A549 (cell line): ENCODE measurements around the gene GRIK1. TPM values are rescaled to one million over a fixed set of nuclear protein-coding genes. Genes with fewer than 3 reads are reported as not detected.

Experiments
- ATAC-seq, 2 experiments: fragments of 200-7000 bp in 1 of 2; fragments of >200 bp in 1 of 2; cut with Nextera tagmentation in 1 of 2; cut with Tn5 transposase in 1 of 2; 3 replicates each; pipeline versions ENCODE4 v1.8.0 to v1.9.1; 2018 to 2020; ENCODE audit warnings: mild to moderate bottlenecking in 1 of 2, moderate library complexity in 1 of 2
- CTCF ChIA-PET: fragments of 300-600 bp; sonication (Branson Sonifier 250); formaldehyde crosslinking; extraction: SDS; loops from one replicate; lab custom pipeline; 2021; ENCODE audit warnings: antibody characterized with exemption, inconsistent platforms; lab: Yijun Ruan, JAX
- POLR2A ChIA-PET: fragments of 350-600 bp; formaldehyde crosslinking; extraction: SDS; loops from one replicate; lab custom pipeline; 2021; ENCODE audit warnings: antibody characterized with exemption, inconsistent platforms; lab: Yijun Ruan, JAX
- DNase-seq, 2 experiments: peaks; one replicate each; pipeline versions ENCODE4 v3.0.0 to v3.0.0-alpha.2; 2011 to 2016; ENCODE audit warnings: low read depth in 1 of 2, low spot score in 1 of 2
- FAIRE-seq: peaks from 2 replicates; lab custom pipeline; 2011; peaks lifted over from hg19 to GRCh38; lab: Jason Lieb, UNC
- H3K27ac ChIP-seq, 2 experiments: fragments of >200 bp; sonication (Bioruptor Twin); formaldehyde crosslinking; 3 replicates each; pipeline ENCODE4 v1.5.1; 2016 to 2017
- H3K4me1 ChIP-seq: fragments of >200 bp; sonication (Bioruptor Twin); formaldehyde crosslinking; 3 replicates; pipeline ENCODE4 v1.6.1; 2016
- H3K4me2 ChIP-seq: fragments of >200 bp; sonication (Bioruptor Twin); formaldehyde crosslinking; 3 replicates; pipeline ENCODE4 v1.6.1; 2016
- H3K4me3 ChIP-seq: fragments of >200 bp; sonication (Bioruptor Twin); formaldehyde crosslinking; 3 replicates; pipeline ENCODE4 v1.5.1; 2016
- H3K9me3 ChIP-seq: fragments of >200 bp; sonication (Bioruptor Twin); formaldehyde crosslinking; 3 replicates; pipeline ENCODE4 v1.6.1; 2016
- BHLHE40 ChIP-seq: IDR thresholded peaks from 2 replicates; pipeline ENCODE4 v1.6.1; 2012; ENCODE audit warnings: low read depth, low read length, inconsistent platforms
- CBX2 ChIP-seq: fragments of 200-600 bp; sonication (generic); IDR thresholded peaks from 2 replicates; pipeline ENCODE4 v1.6.1; 2016; ENCODE audit warnings: low read depth, mild to moderate bottlenecking, borderline replicate concordance
- CBX8 ChIP-seq: fragments of 200-600 bp; sonication (generic); IDR thresholded peaks from 2 replicates; pipeline ENCODE4 v1.6.1; 2016
- CHD2 ChIP-seq: fragments of 150-350 bp; IDR thresholded peaks from 2 replicates; pipeline ENCODE4 v1.6.1; 2014; ENCODE audit warnings: low read length; ENCODE audit not compliant: partially characterized antibody
- EHF ChIP-seq: fragments of 250-450 bp; sonication (Bioruptor Pico); IDR thresholded peaks from 2 replicates; pipeline ENCODE4 v1.5.0; 2020; ENCODE audit warnings: mild to moderate bottlenecking
- EHMT2 ChIP-seq: fragments of 200-600 bp; sonication (generic); IDR thresholded peaks from 2 replicates; pipeline ENCODE4 v1.6.1; 2016; ENCODE audit warnings: antibody characterized with exemption, low read depth, mild to moderate bottlenecking, moderate library complexity
- EP300 ChIP-seq, 2 experiments: fragments of >200 bp; sonication (Bioruptor Twin); formaldehyde crosslinking; IDR thresholded peaks; 2 replicates in 1 of 2; 3 replicates in 1 of 2; pipeline ENCODE4 v1.6.1; 2016 to 2017
- ESRRA ChIP-seq: fragments of 150-350 bp; IDR thresholded peaks from 2 replicates; pipeline ENCODE4 v1.6.1; 2014; ENCODE audit warnings: mild to moderate bottlenecking, low read length, borderline replicate concordance
- FOSL2 ChIP-seq, 2 experiments: fragments of 450-650 bp in 1 of 2; fragments of >200 bp in 1 of 2; sonication (Bioruptor Twin) in 1 of 2; formaldehyde crosslinking; IDR thresholded peaks; 2 replicates each; pipeline versions ENCODE4 v1.5.0 to v1.6.1; 2016 to 2020; ENCODE audit warnings: mild to moderate bottlenecking in 1 of 2, moderate library complexity in 1 of 2
- FOXS1 ChIP-seq: fragments of 250-450 bp; sonication (Bioruptor Pico); IDR thresholded peaks from 2 replicates; pipeline ENCODE4 v1.5.0; 2020; ENCODE audit warnings: mild to moderate bottlenecking, moderate library complexity
- GATA3 ChIP-seq: IDR thresholded peaks from 2 replicates; pipeline ENCODE4 v1.6.1; 2012; ENCODE audit warnings: borderline replicate concordance
- HDAC2 ChIP-seq: fragments of 200-600 bp; sonication (generic); IDR thresholded peaks from 2 replicates; pipeline ENCODE4 v1.6.1; 2016
- HMGXB4 ChIP-seq: fragments of 250-450 bp; sonication (Bioruptor Pico); IDR thresholded peaks from 2 replicates; pipeline ENCODE4 v1.5.0; 2021; ENCODE audit warnings: mild to moderate bottlenecking, moderate library complexity, borderline replicate concordance
- JUNB ChIP-seq: fragments of >200 bp; sonication (Bioruptor Twin); formaldehyde crosslinking; IDR thresholded peaks from 2 replicates; pipeline ENCODE4 v1.6.1; 2016
- KDM1A ChIP-seq: fragments of 200-600 bp; sonication (generic); IDR thresholded peaks from 2 replicates; pipeline ENCODE4 v1.6.1; 2016; ENCODE audit warnings: low read depth, mild to moderate bottlenecking
- KDM5A ChIP-seq: fragments of 200-600 bp; sonication (generic); IDR thresholded peaks from 2 replicates; pipeline ENCODE4 v1.6.1; 2016; ENCODE audit warnings: antibody characterized with exemption, mild to moderate bottlenecking
- MAX ChIP-seq: IDR thresholded peaks from 2 replicates; pipeline ENCODE4 v1.6.1; 2012
- NFE2L2 ChIP-seq: fragments of 150-350 bp; conservative IDR thresholded peaks from 2 replicates; pipeline ENCODE4 v1.6.1; 2014; ENCODE audit warnings: low read length
- RARB ChIP-seq: fragments of 250-450 bp; sonication (Bioruptor Pico); IDR thresholded peaks from 2 replicates; pipeline ENCODE4 v1.8.0; 2021; ENCODE audit warnings: mild to moderate bottlenecking, moderate library complexity
- RCOR1 ChIP-seq: fragments of 150-350 bp; IDR thresholded peaks from 2 replicates; pipeline ENCODE4 v1.6.1; 2014; ENCODE audit warnings: antibody characterized with exemption, low read length, low read depth
- REST ChIP-seq: fragments of 200-600 bp; sonication (generic); IDR thresholded peaks from 2 replicates; pipeline ENCODE4 v1.6.1; 2016; ENCODE audit warnings: antibody characterized with exemption, mild to moderate bottlenecking, moderate library complexity
- RNF2 ChIP-seq: fragments of 200-600 bp; sonication (generic); IDR thresholded peaks from 2 replicates; pipeline ENCODE4 v1.6.1; 2016; ENCODE audit warnings: low read depth, mild to moderate bottlenecking, antibody characterized with exemption, moderate library complexity, borderline replicate concordance
- TP53 ChIP-seq: fragments of 250-450 bp; sonication (Bioruptor Pico); IDR thresholded peaks from 2 replicates; pipeline ENCODE4 v1.5.0; 2021; ENCODE audit warnings: mild to moderate bottlenecking, moderate library complexity
- USF2 ChIP-seq: fragments of 450-650 bp; IDR thresholded peaks from 2 replicates; pipeline ENCODE4 v1.6.1; 2014; ENCODE audit warnings: antibody characterized with exemption
- ZC3H11A ChIP-seq: fragments of 450-650 bp; IDR thresholded peaks from 2 replicates; pipeline ENCODE4 v1.6.1; 2014; ENCODE audit warnings: antibody characterized with exemption, mild to moderate bottlenecking
- ZFP36 ChIP-seq: fragments of 450-650 bp; IDR thresholded peaks from 2 replicates; pipeline ENCODE4 v1.6.1; 2014; ENCODE audit warnings: borderline replicate concordance; ENCODE audit not compliant: partially characterized antibody
- ZNF302 ChIP-seq: fragments of 250-450 bp; sonication (Bioruptor Pico); IDR thresholded peaks from 2 replicates; pipeline ENCODE4 v1.9.0; 2021; ENCODE audit warnings: inconsistent platforms, mild to moderate bottlenecking, moderate library complexity
- ZSCAN20 ChIP-seq: fragments of 250-450 bp; sonication (Bioruptor Pico); IDR thresholded peaks from 2 replicates; pipeline ENCODE4 v1.8.0; 2022; ENCODE audit warnings: mild to moderate bottlenecking, moderate library complexity
- WGBS: methylation state at CpG from one replicate; pipeline ENCODE4 v1.1.6; 2017; ENCODE audit errors: missing lambda C conversion rate; 5-methylcytosine and 5-hydroxymethylcytosine counted together
- polyA plus RNA-seq, 4 experiments: library from polyadenylated mRNA; depleted of rRNA in 3 of 4; stranded (reverse); fragments of >200 nt; fragmentation: RNase III in 1 of 4; extraction: RNeasy Plus Mini Kit Qiagen cat#74134 plus additional on column Dnase treatment in 1 of 4; gene quantifications; 2 replicates in 3 of 4; 3 replicates in 1 of 4; pipeline ENCODE4 v1.2.3, GENCODE V29; 2011 to 2017

GRIK1 gene
- polyA plus RNA-seq, 2 of the 4 experiments (the other 2 are of a cell fraction): not detected

- FAIRE-seq: no peak
- POLR2A ChIA-PET: no interaction called here
- Histone ChIP-seq H3K9me3 (no peaks in the 10 kb centered on the region), H3K4me3 (no peak overlapping the region), H3K4me2 (no peak overlapping the region), H3K4me1 (no peaks in the 10 kb centered on the region), H3K27ac (no peak overlapping the region)
- CTCF ChIA-PET: no interaction called here
- ATAC-seq: no peak
- no peak for DNase-seq
- 21% methylated on average over 5 of the region's 5 CpGs for WGBS
- TF ChIP-seq USF2 (no peak), MAX (no peak), KDM5A (no peak), KDM1A (no peak), EP300 (IDR thresholded peaks at IDR 0.05) (no peak), CBX2 (no peak), NFE2L2 (no peak), FOXS1 (CRISPR knock-in tag) (no peak), ZSCAN20 (no peak), HDAC2 (no peak), EHF (no peak), RCOR1 (no peak), RNF2 (no peak), ZNF302 (CRISPR knock-in tag) (no peak)
These were observed 298.7 kb downstream of the GRIK1 start for GRCh38 chr21:29641001-29641634.

- Histone ChIP-seq H3K4me1 (no peaks in the 10 kb centered on the region), H3K4me3 (no peak overlapping the region), H3K4me2 (no peak overlapping the region), H3K27ac (no peak overlapping the region), H3K9me3 (no peaks in the 10 kb centered on the region)
- ChIA-PET CTCF (no interaction called here), POLR2A (no interaction called here)
- ATAC-seq: no peak
- DNase-seq: no peak
- TF ChIP-seq ZNF302 (CRISPR knock-in tag) (no peak), REST (no peak), EHMT2 (no peak), CHD2 (no peak), BHLHE40 (no peak)
- 15% methylated on average over 2 of the region's 2 CpGs for WGBS
- no peak for FAIRE-seq
These were observed 299.7 kb downstream of the GRIK1 start for GRCh38 chr21:29640080-29640508.

GRCh38 chr21:29639366-29640079 is 300.3 kb downstream of the GRIK1 start:
- H3K9me3 ChIP-seq: no peaks in the 10 kb centered on the region
- 23% methylated on average over 5 of the region's 5 CpGs for WGBS
- POLR2A ChIA-PET: no interaction called here
- ATAC-seq: no peak
- no peak overlapping the region for H3K27ac ChIP-seq
- FAIRE-seq: no peak
- H3K4me3 ChIP-seq: no peak overlapping the region
- H3K4me2 ChIP-seq: no peak overlapping the region
- H3K4me1 ChIP-seq: no peaks in the 10 kb centered on the region
- DNase-seq: no peak
- CTCF ChIA-PET: no interaction called here
- TF ChIP-seq HDAC2: no peak
- TF ChIP-seq JUNB: no peak
- no peak for TF ChIP-seq HMGXB4
- no peak for TF ChIP-seq FOSL2 (IDR thresholded peaks at IDR 0.05)
- TF ChIP-seq FOSL2 (CRISPR knock-in tag; IDR thresholded peaks at IDR 0.05): no peak
- no peak for TF ChIP-seq RNF2
- no peak for TF ChIP-seq ESRRA
- TF ChIP-seq CBX2: no peak
- no peak for TF ChIP-seq CBX8
- TF ChIP-seq RARB (CRISPR knock-in tag): no peak
- TF ChIP-seq ZFP36: no peak
- no peak for TF ChIP-seq ZC3H11A
- no peak for TF ChIP-seq FOXS1 (CRISPR knock-in tag)
- no peak for TF ChIP-seq GATA3
- TF ChIP-seq TP53 (CRISPR knock-in tag): no peak
- TF ChIP-seq ZSCAN20: no peak
